SK-N-SH treated with all-trans-retinoic acid at 6 μM for 48 hours (cell line): ENCODE data around the gene ARHGAP21.
"Not testable (repeated sequence)": the region's sequence is repeated elsewhere in the genome, so short reads cannot be mapped to it uniquely, and the experiment has no call there.

Experiments used
- ATAC-seq: fragments of 200-7000 bp; cut with Tn5 transposase; 3 replicates; pipeline ENCODE4 v1.9.1; 2020; ENCODE audit warnings: mild to moderate bottlenecking, moderate library complexity
- ARNTL ChIP-seq: fragments of 450-650 bp; formaldehyde crosslinking; IDR thresholded peaks from 2 replicates; pipeline ENCODE4 v1.5.0; 2020; ENCODE audit warnings: low read depth, mild to moderate bottlenecking, moderate library complexity, borderline replicate concordance
- ESRRG ChIP-seq: fragments of 250-450 bp; sonication (Bioruptor Pico); IDR thresholded peaks from 2 replicates; pipeline ENCODE4 v1.6.1; 2021; ENCODE audit warnings: mild to moderate bottlenecking
- ISL1 ChIP-seq: fragments of 250-450 bp; sonication (Bioruptor Pico); IDR thresholded peaks from 2 replicates; pipeline ENCODE4 v2.1.2; 2022; ENCODE audit warnings: mild to moderate bottlenecking, moderate library complexity
- OSR1 ChIP-seq: fragments of 250-450 bp; sonication (Bioruptor Pico); IDR thresholded peaks from 2 replicates; pipeline ENCODE4 v1.8.0; 2022; ENCODE audit warnings: moderate library complexity, mild to moderate bottlenecking, inconsistent platforms
- PPARA ChIP-seq: fragments of 250-450 bp; sonication (Bioruptor Pico); IDR thresholded peaks from 2 replicates; pipeline ENCODE4 v1.5.0; 2020; ENCODE audit warnings: mild to moderate bottlenecking, borderline replicate concordance
- RARB ChIP-seq: fragments of 250-450 bp; sonication (Bioruptor Pico); IDR thresholded peaks from 2 replicates; pipeline ENCODE4 v1.8.0; 2021; ENCODE audit warnings: mild to moderate bottlenecking, moderate library complexity
- SNAI2 ChIP-seq: fragments of 250-450 bp; sonication (Bioruptor Pico); IDR thresholded peaks from 2 replicates; pipeline ENCODE4 v1.5.0; 2020; ENCODE audit warnings: mild to moderate bottlenecking, moderate library complexity
- TCF4 ChIP-seq: fragments of 250-450 bp; sonication (Bioruptor Pico); IDR thresholded peaks from 2 replicates; pipeline ENCODE4 v1.8.0; 2021; ENCODE audit warnings: mild to moderate bottlenecking, moderate library complexity, borderline replicate concordance
- TOX ChIP-seq: fragments of 250-450 bp; sonication (Bioruptor Pico); IDR thresholded peaks from 2 replicates; pipeline ENCODE4 v1.8.0; 2021; ENCODE audit warnings: mild to moderate bottlenecking, moderate library complexity, borderline replicate concordance
- ZC3H10 ChIP-seq: fragments of 250-450 bp; sonication (Bioruptor Pico); IDR thresholded peaks from 2 replicates; pipeline ENCODE4 v1.5.1; 2021; ENCODE audit warnings: mild to moderate bottlenecking, moderate library complexity
- ZFP3 ChIP-seq: fragments of 250-450 bp; sonication (Bioruptor Pico); IDR thresholded peaks from 2 replicates; pipeline ENCODE4 v1.5.0; 2020; ENCODE audit warnings: mild to moderate bottlenecking, moderate library complexity
- ZNF565 ChIP-seq: fragments of 450-650 bp; formaldehyde crosslinking; conservative IDR thresholded peaks from 2 replicates; pipeline ENCODE4 v1.5.0; 2020; ENCODE audit warnings: low read depth, mild to moderate bottlenecking, moderate library complexity
- ZNF70 ChIP-seq: fragments of 450-650 bp; formaldehyde crosslinking; IDR thresholded peaks from 2 replicates; pipeline ENCODE4 v1.5.0; 2020; ENCODE audit warnings: mild to moderate bottlenecking, moderate library complexity
- ZNF8 ChIP-seq: fragments of 450-650 bp; formaldehyde crosslinking; IDR thresholded peaks from 2 replicates; pipeline ENCODE4 v1.5.0; 2020; ENCODE audit warnings: mild to moderate bottlenecking, moderate library complexity
- TF ChIP-seq, protein P1 (sequence below): fragments of 250-450 bp; sonication (Bioruptor Pico); IDR thresholded peaks from 2 replicates; pipeline ENCODE4 v1.8.0; 2021; ENCODE audit warnings: low read depth, mild to moderate bottlenecking, moderate library complexity, borderline replicate concordance
- TF ChIP-seq, protein P2 (sequence below): fragments of 250-450 bp; sonication (Bioruptor Pico); IDR thresholded peaks from 2 replicates; pipeline ENCODE4 v1.5.0; 2020; ENCODE audit warnings: mild to moderate bottlenecking, moderate library complexity
- TF ChIP-seq, protein P3 (sequence below): fragments of 250-450 bp; sonication (Bioruptor Pico); IDR thresholded peaks from 2 replicates; pipeline ENCODE4 v1.5.1; 2021; ENCODE audit warnings: mild to moderate bottlenecking, moderate library complexity
- TF ChIP-seq, protein P4 (sequence below): fragments of 250-450 bp; sonication (Bioruptor Pico); IDR thresholded peaks from 2 replicates; pipeline ENCODE4 v1.8.0; 2020; ENCODE audit warnings: mild to moderate bottlenecking, moderate library complexity, borderline replicate concordance
- TF ChIP-seq, protein P5 (sequence below): fragments of 250-450 bp; sonication (Bioruptor Pico); IDR thresholded peaks from 2 replicates; pipeline ENCODE4 v1.5.1; 2020; ENCODE audit warnings: low read depth, mild to moderate bottlenecking, moderate library complexity

ARHGAP21 gene

DNA sequence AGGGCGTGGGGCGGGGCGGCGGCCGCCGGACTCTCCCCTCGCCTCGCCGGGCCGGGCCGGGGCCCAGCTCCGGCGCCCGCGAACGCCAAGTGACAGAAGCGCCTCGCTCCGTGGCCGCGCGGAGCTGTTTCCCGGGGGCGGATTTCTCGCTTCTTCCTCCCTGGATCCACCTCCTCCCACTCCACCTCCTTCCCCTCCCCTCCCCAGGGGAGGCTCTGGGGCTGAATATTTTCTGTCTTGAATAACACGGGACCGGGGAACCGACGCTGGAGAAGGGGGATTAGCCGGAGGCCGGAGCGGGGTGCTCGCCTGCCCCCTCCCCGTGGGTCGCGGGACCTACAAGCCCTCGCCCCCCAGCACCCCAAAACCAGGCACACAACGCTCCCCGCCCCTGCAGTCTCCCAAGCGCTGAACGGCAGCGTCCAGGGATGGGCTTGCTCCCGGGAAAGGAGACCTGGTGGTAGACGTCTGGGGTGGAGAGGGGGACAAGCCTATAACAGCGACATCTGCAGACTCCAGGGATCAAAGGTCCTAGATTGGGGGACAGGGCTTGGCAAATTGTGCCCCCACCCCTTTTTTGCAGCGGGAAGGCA, at the start of gene ARHGAP21:
TSS of gene ARHGAP21 (minus strand) at position 100 of the 593 bp plus-strand sequence. CDS start 1,988 bp downstream, outside the sequence.
- ATAC-seq = peak; percentile 65

DNA sequence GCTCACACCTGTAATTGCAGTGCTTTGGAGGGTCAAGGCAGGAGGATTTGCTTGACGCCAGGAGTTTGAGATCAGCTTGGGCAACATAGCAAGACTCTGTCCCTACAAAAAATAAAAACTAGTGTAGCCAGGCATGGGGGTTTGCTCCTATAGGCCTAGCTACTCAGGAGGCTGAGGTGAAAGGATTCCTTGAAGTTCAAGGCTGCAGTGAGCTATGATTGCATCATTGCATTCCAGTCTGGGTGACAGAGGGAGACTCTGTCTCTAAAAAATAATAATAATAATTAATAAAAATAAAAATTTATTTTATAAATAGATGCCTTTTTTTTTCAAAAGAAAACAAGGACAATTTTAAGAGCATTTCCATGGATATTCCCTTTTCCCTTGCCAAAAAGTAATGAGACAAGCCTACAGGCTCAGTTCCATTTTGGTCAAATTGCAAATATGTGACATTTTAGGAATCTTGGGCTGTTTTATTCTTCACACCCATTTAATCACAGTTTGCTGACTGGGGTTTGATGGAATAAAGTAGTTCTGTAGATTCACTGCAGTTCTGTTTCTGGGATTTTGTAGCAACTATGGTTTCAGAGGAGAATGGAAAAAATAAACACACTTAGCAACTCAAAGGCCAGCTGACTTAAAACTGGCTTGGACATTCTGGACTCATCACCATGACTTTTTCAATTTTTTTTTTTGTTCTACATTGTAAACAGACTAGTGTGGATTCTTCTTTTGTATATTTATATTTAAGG, 48.4 kb upstream of the ARHGAP21 start:
- ATAC-seq = no peak
- TF ChIP-seq ZNF8 (no peak), ZNF70 (CRISPR knock-in tag) (no peak), ZNF565 (CRISPR knock-in tag) (no peak), SNAI2 (CRISPR knock-in tag) (no peak), ZFP3 (no peak), ISL1 (CRISPR knock-in tag) (no peak), TOX (CRISPR knock-in tag) (no peak), PPARA (CRISPR knock-in tag) (no peak), ZC3H10 (CRISPR knock-in tag) (no peak), OSR1 (CRISPR knock-in tag) (no peak), ESRRG (CRISPR knock-in tag) (no peak)
- TF ChIP-seq, protein P1, sequence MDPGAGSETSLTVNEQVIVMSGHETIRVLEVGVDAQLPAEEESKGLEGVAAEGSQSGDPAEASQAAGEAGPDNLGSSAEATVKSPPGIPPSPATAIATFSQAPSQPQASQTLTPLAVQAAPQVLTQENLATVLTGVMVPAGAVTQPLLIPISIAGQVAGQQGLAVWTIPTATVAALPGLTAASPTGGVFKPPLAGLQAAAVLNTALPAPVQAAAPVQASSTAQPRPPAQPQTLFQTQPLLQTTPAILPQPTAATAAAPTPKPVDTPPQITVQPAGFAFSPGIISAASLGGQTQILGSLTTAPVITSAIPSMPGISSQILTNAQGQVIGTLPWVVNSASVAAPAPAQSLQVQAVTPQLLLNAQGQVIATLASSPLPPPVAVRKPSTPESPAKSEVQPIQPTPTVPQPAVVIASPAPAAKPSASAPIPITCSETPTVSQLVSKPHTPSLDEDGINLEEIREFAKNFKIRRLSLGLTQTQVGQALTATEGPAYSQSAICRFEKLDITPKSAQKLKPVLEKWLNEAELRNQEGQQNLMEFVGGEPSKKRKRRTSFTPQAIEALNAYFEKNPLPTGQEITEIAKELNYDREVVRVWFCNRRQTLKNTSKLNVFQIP (CRISPR knock-in tag) = no peak
- TF ChIP-seq, protein P2, sequence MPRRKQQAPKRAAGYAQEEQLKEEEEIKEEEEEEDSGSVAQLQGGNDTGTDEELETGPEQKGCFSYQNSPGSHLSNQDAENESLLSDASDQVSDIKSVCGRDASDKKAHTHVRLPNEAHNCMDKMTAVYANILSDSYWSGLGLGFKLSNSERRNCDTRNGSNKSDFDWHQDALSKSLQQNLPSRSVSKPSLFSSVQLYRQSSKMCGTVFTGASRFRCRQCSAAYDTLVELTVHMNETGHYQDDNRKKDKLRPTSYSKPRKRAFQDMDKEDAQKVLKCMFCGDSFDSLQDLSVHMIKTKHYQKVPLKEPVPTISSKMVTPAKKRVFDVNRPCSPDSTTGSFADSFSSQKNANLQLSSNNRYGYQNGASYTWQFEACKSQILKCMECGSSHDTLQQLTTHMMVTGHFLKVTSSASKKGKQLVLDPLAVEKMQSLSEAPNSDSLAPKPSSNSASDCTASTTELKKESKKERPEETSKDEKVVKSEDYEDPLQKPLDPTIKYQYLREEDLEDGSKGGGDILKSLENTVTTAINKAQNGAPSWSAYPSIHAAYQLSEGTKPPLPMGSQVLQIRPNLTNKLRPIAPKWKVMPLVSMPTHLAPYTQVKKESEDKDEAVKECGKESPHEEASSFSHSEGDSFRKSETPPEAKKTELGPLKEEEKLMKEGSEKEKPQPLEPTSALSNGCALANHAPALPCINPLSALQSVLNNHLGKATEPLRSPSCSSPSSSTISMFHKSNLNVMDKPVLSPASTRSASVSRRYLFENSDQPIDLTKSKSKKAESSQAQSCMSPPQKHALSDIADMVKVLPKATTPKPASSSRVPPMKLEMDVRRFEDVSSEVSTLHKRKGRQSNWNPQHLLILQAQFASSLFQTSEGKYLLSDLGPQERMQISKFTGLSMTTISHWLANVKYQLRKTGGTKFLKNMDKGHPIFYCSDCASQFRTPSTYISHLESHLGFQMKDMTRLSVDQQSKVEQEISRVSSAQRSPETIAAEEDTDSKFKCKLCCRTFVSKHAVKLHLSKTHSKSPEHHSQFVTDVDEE = no peak
- TF ChIP-seq, protein P3, sequence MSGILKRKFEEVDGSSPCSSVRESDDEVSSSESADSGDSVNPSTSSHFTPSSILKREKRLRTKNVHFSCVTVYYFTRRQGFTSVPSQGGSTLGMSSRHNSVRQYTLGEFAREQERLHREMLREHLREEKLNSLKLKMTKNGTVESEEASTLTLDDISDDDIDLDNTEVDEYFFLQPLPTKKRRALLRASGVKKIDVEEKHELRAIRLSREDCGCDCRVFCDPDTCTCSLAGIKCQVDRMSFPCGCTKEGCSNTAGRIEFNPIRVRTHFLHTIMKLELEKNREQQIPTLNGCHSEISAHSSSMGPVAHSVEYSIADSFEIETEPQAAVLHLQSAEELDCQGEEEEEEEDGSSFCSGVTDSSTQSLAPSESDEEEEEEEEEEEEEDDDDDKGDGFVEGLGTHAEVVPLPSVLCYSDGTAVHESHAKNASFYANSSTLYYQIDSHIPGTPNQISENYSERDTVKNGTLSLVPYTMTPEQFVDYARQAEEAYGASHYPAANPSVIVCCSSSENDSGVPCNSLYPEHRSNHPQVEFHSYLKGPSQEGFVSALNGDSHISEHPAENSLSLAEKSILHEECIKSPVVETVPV (CRISPR knock-in tag) = no peak
- TF ChIP-seq, protein P4, sequence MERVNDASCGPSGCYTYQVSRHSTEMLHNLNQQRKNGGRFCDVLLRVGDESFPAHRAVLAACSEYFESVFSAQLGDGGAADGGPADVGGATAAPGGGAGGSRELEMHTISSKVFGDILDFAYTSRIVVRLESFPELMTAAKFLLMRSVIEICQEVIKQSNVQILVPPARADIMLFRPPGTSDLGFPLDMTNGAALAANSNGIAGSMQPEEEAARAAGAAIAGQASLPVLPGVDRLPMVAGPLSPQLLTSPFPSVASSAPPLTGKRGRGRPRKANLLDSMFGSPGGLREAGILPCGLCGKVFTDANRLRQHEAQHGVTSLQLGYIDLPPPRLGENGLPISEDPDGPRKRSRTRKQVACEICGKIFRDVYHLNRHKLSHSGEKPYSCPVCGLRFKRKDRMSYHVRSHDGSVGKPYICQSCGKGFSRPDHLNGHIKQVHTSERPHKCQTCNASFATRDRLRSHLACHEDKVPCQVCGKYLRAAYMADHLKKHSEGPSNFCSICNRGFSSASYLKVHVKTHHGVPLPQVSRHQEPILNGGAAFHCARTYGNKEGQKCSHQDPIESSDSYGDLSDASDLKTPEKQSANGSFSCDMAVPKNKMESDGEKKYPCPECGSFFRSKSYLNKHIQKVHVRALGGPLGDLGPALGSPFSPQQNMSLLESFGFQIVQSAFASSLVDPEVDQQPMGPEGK (CRISPR knock-in tag) = no peak

More for the DNA sequence above, at the start of gene ARHGAP21:
- TF ChIP-seq RARB (CRISPR knock-in tag) (no peak), ZNF8 (no peak), ZC3H10 (CRISPR knock-in tag) (no peak), ZNF565 (CRISPR knock-in tag) (no peak), TCF4 (CRISPR knock-in tag) (no peak), OSR1 (CRISPR knock-in tag) (no peak), ARNTL (CRISPR knock-in tag) (no peak), ZNF70 (CRISPR knock-in tag) (no peak)
- TF ChIP-seq, protein P2 = no peak
- TF ChIP-seq, protein P4 (CRISPR knock-in tag) = no peak
- TF ChIP-seq, protein P5, sequence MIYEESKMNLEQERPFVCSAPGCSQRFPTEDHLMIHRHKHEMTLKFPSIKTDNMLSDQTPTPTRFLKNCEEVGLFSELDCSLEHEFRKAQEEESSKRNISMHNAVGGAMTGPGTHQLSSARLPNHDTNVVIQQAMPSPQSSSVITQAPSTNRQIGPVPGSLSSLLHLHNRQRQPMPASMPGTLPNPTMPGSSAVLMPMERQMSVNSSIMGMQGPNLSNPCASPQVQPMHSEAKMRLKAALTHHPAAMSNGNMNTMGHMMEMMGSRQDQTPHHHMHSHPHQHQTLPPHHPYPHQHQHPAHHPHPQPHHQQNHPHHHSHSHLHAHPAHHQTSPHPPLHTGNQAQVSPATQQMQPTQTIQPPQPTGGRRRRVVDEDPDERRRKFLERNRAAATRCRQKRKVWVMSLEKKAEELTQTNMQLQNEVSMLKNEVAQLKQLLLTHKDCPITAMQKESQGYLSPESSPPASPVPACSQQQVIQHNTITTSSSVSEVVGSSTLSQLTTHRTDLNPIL (CRISPR knock-in tag) = no peak

DNA sequence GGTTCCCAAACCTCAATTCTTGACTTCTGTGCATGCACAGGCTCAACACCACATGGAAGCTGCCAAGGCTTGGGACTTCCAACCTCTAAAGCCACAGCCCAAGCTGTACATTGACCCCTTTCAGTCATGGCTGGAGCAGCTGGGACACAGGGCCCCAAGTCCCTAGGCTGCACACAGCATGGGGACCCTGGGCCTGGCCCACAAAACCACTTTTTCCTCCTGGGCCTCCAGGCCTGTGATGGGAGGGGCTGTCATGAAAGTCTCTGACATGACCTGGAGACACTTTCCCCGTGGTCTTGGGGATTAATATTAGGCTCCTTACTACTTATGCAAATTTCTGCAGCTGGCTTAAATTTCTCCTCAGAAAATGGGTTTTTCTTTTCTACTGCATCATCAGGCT, 41.3 kb upstream of the ARHGAP21 start:
- not testable (repeated sequence) for ATAC-seq
